ENCODE results near the gene CHST3. TPM values are rescaled to one million over a fixed set of nuclear protein-coding genes. Genes with fewer than 3 reads are reported as not detected.

The CHST3 gene
- total and polyA plus RNA-seq, 7 donors: 0.23 to 25.5 (median 12.8) TPM

DNA sequence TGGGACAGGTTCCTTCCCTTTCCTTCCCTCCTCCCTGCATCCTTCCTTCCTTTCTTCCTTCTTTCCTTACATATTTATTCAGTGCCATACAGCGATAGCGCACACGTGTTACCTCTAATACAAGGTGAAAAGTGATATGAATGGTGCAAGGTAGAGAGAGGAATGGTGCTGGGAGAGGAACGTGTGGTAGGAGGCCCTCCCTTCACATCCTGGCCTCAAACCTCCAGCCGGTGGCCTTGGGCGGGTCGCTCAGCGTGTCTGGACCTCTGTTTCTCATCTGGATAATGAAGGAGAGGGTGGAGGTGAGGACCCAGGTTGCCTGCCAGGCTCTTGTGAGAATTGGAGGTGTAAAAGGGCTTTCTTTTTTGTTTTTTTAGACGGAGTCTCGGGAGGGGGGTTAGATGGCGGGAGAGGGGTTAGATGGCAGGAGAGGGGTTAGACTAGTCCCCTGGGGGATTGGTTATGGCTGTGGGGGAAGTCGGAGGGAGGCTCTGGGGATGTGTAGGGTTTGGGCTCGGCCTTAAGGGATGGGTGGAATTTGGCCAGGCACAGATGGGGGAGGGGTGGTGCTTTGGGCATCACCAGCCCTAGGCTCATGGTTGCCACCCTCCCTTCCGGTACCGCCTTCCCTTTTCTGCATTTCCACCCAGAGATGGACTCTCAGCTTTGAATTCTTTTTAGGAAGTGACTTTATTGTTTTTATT lies 14.9 kb downstream of the CHST3 start:
- H3K4me1 ChIP-seq: peaks cover 0 to 100% (median 95%) of the 10 kb centered on the region in 4 donors
- H3K27me3 ChIP-seq: no peaks in the 10 kb centered on the region
- peak overlapping the region; percentile 84 to 92 (median 87) for H3K27ac ChIP-seq
- intact Hi-C loops (cut with DNase I): no loop called here
- DNase-seq: no peak
- TF ChIP-seq POLR2A (IDR thresholded peaks at IDR 0.05) (no peak), POLR2AphosphoS5 (IDR thresholded peaks at IDR 0.05) (no peak), EP300 (IDR thresholded peaks at IDR 0.05) (no peak)
- TF ChIP-seq, protein P1, sequence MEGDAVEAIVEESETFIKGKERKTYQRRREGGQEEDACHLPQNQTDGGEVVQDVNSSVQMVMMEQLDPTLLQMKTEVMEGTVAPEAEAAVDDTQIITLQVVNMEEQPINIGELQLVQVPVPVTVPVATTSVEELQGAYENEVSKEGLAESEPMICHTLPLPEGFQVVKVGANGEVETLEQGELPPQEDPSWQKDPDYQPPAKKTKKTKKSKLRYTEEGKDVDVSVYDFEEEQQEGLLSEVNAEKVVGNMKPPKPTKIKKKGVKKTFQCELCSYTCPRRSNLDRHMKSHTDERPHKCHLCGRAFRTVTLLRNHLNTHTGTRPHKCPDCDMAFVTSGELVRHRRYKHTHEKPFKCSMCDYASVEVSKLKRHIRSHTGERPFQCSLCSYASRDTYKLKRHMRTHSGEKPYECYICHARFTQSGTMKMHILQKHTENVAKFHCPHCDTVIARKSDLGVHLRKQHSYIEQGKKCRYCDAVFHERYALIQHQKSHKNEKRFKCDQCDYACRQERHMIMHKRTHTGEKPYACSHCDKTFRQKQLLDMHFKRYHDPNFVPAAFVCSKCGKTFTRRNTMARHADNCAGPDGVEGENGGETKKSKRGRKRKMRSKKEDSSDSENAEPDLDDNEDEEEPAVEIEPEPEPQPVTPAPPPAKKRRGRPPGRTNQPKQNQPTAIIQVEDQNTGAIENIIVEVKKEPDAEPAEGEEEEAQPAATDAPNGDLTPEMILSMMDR (IDR thresholded peaks at IDR 0.05): no peak
- H3K4me3 ChIP-seq: no peak overlapping the region
- WGBS, 2 donors: 88 to 95% methylated on average over 15 of the region's 15 CpGs
- H3K9me3 ChIP-seq: no peaks in the 10 kb centered on the region
- H3K36me3 ChIP-seq: no peaks in the 10 kb centered on the region

DNA sequence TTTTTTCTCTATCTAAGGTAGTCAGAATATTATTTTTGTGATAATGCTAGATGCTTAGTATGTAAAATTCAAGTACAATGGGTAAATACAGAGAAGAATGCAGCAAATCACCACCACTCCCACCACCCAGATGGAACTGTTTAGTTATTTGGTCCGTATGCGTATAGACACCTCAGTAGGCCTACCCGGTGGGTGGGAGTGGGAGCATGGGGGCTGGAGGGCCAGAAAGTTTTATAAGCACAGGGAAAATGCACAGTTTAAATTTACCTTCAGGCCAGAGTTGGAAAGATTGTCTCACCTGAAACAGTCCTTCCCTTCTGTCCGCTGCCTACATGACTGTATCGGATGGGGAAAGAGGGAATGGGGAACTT lies 15.5 kb downstream of the CHST3 start:
- intact Hi-C loops (cut with DNase I): no loop called here
- DNase-seq: no peak
- no peak overlapping the region for H3K4me3 ChIP-seq
- H3K27ac ChIP-seq: peak overlapping the region; percentile 84 to 92 (median 87)
- H3K36me3 ChIP-seq: no peaks in the 10 kb centered on the region
- no peaks in the 10 kb centered on the region for H3K27me3 ChIP-seq
- TF ChIP-seq POLR2AphosphoS5 (IDR thresholded peaks at IDR 0.05): no peak
- TF ChIP-seq, protein P1 (IDR thresholded peaks at IDR 0.05): no peak
- no peak for TF ChIP-seq EP300 (IDR thresholded peaks at IDR 0.05)
- no peaks in the 10 kb centered on the region for H3K9me3 ChIP-seq
- H3K4me1 ChIP-seq: peaks cover 0 to 100% (median 95%) of the 10 kb centered on the region in 4 donors
- WGBS, 2 donors: 93 to 97% methylated on average over 5 of the region's 5 CpGs

DNA sequence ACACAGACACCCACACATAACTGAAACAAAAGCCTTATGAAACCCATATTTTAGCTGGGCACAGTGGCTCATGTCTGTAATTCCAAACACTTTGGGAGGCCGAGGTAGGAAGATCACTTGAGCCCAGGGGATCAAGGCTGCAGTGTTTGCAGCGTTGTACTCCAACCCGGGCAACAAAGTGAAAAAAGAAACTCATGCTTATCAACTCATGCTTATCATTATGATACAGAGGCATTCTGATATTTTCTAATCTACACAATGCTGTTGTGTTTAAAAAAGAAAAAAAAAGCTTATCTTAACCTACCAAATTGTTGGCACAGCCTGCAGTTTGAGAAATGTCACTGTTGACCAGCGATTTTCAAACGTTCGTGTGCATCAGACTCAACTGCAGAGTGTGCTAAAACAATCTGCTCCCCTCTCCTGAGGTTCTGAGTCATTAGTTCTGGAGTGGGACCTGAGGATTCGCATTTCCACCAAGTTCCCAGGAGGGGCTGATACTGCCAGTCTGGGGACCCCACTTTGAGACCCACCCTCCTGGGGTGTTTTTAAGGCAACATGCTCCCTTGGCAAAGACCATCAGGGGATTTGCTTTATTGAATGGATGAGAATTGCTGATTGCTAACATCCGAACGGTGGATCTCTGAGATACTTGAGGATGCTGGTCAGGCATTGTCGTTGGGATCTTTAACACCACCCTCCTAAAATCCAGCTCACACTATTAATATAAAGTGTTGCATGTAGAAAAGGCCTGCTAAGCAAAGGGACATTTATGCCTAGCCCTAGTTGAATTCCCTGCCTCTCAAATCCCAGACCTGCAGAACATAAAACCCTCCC lies 16.2 kb downstream of the CHST3 start:
- peak overlapping the region; percentile 84 to 92 (median 87) for H3K27ac ChIP-seq
- 79 to 83% methylated on average over 10 of the region's 10 CpGs for WGBS, 2 donors
- intact Hi-C loops (cut with DNase I): no loop called here
- no peaks in the 10 kb centered on the region for H3K27me3 ChIP-seq
- H3K4me1 ChIP-seq: peaks cover 0 to 100% (median 95%) of the 10 kb centered on the region in 4 donors
- H3K9me3 ChIP-seq: no peaks in the 10 kb centered on the region
- H3K36me3 ChIP-seq: no peaks in the 10 kb centered on the region
- peak overlapping the region in 1 of 4 donors; percentile 11 for H3K4me3 ChIP-seq
- TF ChIP-seq, protein P1 (IDR thresholded peaks at IDR 0.05): no peak
- TF ChIP-seq POLR2AphosphoS5 (IDR thresholded peaks at IDR 0.05): no peak
- TF ChIP-seq POLR2A (IDR thresholded peaks at IDR 0.05): no peak
- no peak for TF ChIP-seq EP300 (IDR thresholded peaks at IDR 0.05)
- no peak for DNase-seq

DNA sequence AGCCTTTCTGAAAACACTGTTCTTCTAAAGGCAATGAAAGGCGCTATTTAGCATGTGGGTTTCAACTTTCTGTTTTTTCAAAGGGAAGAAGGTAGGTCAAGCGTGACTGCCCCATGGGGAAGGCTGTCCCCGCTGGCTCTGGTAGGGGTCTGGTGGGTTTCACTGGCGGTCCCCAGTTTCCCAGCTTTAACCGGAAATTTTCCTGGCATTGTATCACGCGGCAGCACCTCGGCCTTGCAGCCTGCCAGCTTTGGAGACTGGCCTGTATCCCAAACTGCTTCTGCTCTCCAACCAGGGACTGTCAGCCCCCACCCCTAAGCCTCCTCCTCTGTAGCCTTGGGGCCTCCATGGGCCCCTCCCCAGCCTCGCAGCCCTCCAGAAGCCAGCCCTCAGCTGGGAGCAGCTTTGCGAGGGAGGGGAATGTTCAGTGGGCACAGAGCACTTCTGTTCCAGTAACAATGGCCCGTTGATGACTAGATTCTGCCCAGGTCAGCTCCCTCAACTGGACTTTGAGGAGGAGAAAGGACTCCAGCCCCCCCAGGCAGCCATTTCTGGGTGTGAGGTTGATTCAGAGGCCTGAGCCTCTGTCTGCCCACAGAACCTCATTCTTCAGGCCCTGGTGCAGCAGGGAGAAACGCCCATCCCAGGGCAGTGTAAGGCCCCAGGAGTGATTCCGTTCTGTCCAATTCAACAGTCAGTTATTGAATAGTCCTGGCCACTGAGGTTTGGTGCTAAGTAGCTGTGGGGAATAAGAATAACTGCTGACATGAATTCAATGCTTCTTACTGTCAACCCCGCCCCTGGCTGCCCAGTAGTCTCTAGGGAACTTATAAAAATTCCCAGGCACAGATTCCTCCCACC lies 17.1 kb downstream of the CHST3 start:
- TF ChIP-seq POLR2AphosphoS5 (IDR thresholded peaks at IDR 0.05) (peak in 2 of 4 donors; percentile 23 to 26), POLR2A (IDR thresholded peaks at IDR 0.05) (no peak), EP300 (IDR thresholded peaks at IDR 0.05) (no peak)
- TF ChIP-seq, protein P1 (IDR thresholded peaks at IDR 0.05): no peak
- peak; percentile 81 for DNase-seq

More for the DNA sequence above, 17.1 kb downstream of the CHST3 start:
- intact Hi-C loops (cut with DNase I): no loop called here
- no peaks in the 10 kb centered on the region for H3K36me3 ChIP-seq
- peaks cover 0 to 100% (median 95%) of the 10 kb centered on the region in 4 donors for H3K4me1 ChIP-seq
- 74 to 83% methylated on average over 14 of the region's 14 CpGs for WGBS, 2 donors
- H3K27ac ChIP-seq: peak overlapping the region; percentile 84 to 92 (median 87)
- no peaks in the 10 kb centered on the region for H3K9me3 ChIP-seq
- H3K27me3 ChIP-seq: no peaks in the 10 kb centered on the region
- peak overlapping the region in 2 of 4 donors; percentile 11 to 12 for H3K4me3 ChIP-seq

Measured in sigmoid colon (tissue), 7 donors.